Fibroblast of the aortic adventitia (primary cell): ENCODE results near the gene CTXN3. TPM values are rescaled to one million over a fixed set of nuclear protein-coding genes. Genes with fewer than 3 reads are reported as not detected.
A peak's percentile ranks its signal among the peaks of the same experiment; 100 is the strongest.

ENCODE experiments used
- DNase-seq: peaks from one replicate; pipeline ENCODE4 v3.0.0-alpha.2; 2010; ENCODE audit warnings: low read depth
- H3K4me3 ChIP-seq: 2 replicates; pipeline ENCODE4 v1.5.1; 2011; ENCODE audit warnings: low read depth, mild to moderate bottlenecking, control low read depth, low read length, moderate library complexity
- CTCF ChIP-seq: IDR thresholded peaks from 2 replicates; pipeline ENCODE4 v1.5.1; 2011; ENCODE audit warnings: mild to moderate bottlenecking, low read length, control low read depth, inconsistent platforms; ENCODE audit not compliant: insufficient read depth
- total RNA-seq: library from RNA; depleted of rRNA; stranded (reverse); fragments of >200 nt; gene quantifications from 2 replicates; pipeline ENCODE4 v1.2.3, GENCODE V29; 2012; ENCODE audit warnings: low replicate concordance

CTXN3 gene
- total RNA-seq, 1 donor: not detected

- peak; percentile 90 for DNase-seq
These were observed 56.4 kb downstream of the CTXN3 start for GRCh38 chr5:127705120-127705892.

GRCh38 chr5:127706691-127707090 is 57.8 kb downstream of the CTXN3 start:
- TF ChIP-seq CTCF: no peak
- H3K4me3 ChIP-seq: no peak overlapping the region
- no peak for DNase-seq

More at GRCh38 chr5:127705120-127705892, 56.4 kb downstream of the CTXN3 start:
- H3K4me3 ChIP-seq: no peak overlapping the region
- no peak for TF ChIP-seq CTCF

GRCh38 chr5:127707209-127707608 is 58.3 kb downstream of the CTXN3 start:
- TF ChIP-seq CTCF: no peak
- H3K4me3 ChIP-seq: no peak overlapping the region
- DNase-seq: no peak

Other genes starting within 250 kb of the CTXN3 start
- gene PRRC1, start 131.4 kb upstream of the CTXN3 start, total RNA-seq: 49.2 and 79.5 TPM in 2 replicates
- gene CCDC192, start 54.3 kb downstream of the CTXN3 start, total RNA-seq: not detected in 2 replicates